Mesendoderm (in vitro differentiated cells): ENCODE measurements around the gene SAT2. TPM values are rescaled to one million over a fixed set of nuclear protein-coding genes. Genes with fewer than 3 reads are reported as not detected.

Experiments used
- DNase-seq: peaks from one replicate; pipeline ENCODE4 v3.0.0; 2013
- H2AK5ac ChIP-seq: 2 replicates; pipeline ENCODE4 v1.6.1; 2013; ENCODE audit warnings: low read length, inconsistent platforms
- H2BK120ac ChIP-seq: 2 replicates; pipeline ENCODE4 v1.6.1; 2013; ENCODE audit warnings: low read depth, mild to moderate bottlenecking, low read length, moderate library complexity, mixed read lengths
- H2BK15ac ChIP-seq: replicated peaks from 2 replicates; pipeline ENCODE4 v1.6.1; 2013; ENCODE audit warnings: low read depth, mild to moderate bottlenecking, moderate library complexity
- H2BK5ac ChIP-seq: 2 replicates; pipeline ENCODE4 v1.6.1; 2013; ENCODE audit warnings: low read length, inconsistent platforms
- H3K18ac ChIP-seq: 2 replicates; pipeline ENCODE4 v1.6.1; 2013; ENCODE audit warnings: mild to moderate bottlenecking, low read length, mixed read lengths
- H3K23ac ChIP-seq: one replicate; pipeline ENCODE4 v1.6.1; 2013; ENCODE audit warnings: low read length
- H3K27ac ChIP-seq: 2 replicates; pipeline ENCODE4 v1.5.1; 2013; ENCODE audit warnings: low read depth, mild to moderate bottlenecking, inconsistent platforms, low read length, moderate library complexity
- H3K27me3 ChIP-seq: 2 replicates; pipeline ENCODE4 v1.6.1; 2013; ENCODE audit warnings: low read length, control low read depth, mild to moderate bottlenecking, inconsistent platforms; ENCODE audit not compliant: insufficient read depth, poor library complexity
- H3K36me3 ChIP-seq: 2 replicates; pipeline ENCODE4 v1.6.1; 2013; ENCODE audit warnings: low read length, inconsistent platforms; ENCODE audit not compliant: control insufficient read depth, insufficient read depth
- H3K4ac ChIP-seq: one replicate; pipeline ENCODE4 v1.6.1; 2013; ENCODE audit warnings: low read depth, mild to moderate bottlenecking, low read length, moderate library complexity
- H3K4me1 ChIP-seq: 2 replicates; pipeline ENCODE4 v1.6.1; 2013; ENCODE audit warnings: low read depth, low read length, inconsistent platforms; ENCODE audit not compliant: control insufficient read depth
- H3K4me2 ChIP-seq: 2 replicates; pipeline ENCODE4 v1.6.1; 2013; ENCODE audit warnings: low read length
- H3K4me3 ChIP-seq: 2 replicates; pipeline ENCODE4 v1.5.1; 2013; ENCODE audit warnings: mild to moderate bottlenecking, low read length
- H3K56ac ChIP-seq: one replicate; pipeline ENCODE4 v1.6.1; 2013; ENCODE audit warnings: low read length
- H3K79me1 ChIP-seq: 2 replicates; pipeline ENCODE4 v1.6.1; 2013; ENCODE audit warnings: low read length, inconsistent platforms
- H3K79me2 ChIP-seq: 2 replicates; pipeline ENCODE4 v1.6.1; 2013; ENCODE audit warnings: mild to moderate bottlenecking, low read length; ENCODE audit not compliant: control insufficient read depth, insufficient read depth
- H3K9ac ChIP-seq: 2 replicates; pipeline ENCODE4 v1.6.1; 2013; ENCODE audit warnings: low read length, inconsistent platforms
- H4K5ac ChIP-seq: one replicate; pipeline ENCODE4 v1.6.1; 2013; ENCODE audit warnings: low read length
- H4K8ac ChIP-seq: one replicate; pipeline ENCODE4 v1.6.1; 2013; ENCODE audit warnings: low read depth, mild to moderate bottlenecking, control low read depth, low read length, moderate library complexity
- WGBS: extraction: QIAGEN DNeasy Blood & Tissue Kit; methylation state at CpG from one replicate; pipeline ENCODE4 v1.1.7; 2013; ENCODE audit warnings: low lambda C conversion rate, missing lambda C conversion rate; ENCODE audit not compliant: insufficient coverage; ENCODE audit errors: extremely low coverage; 5-methylcytosine and 5-hydroxymethylcytosine counted together
- polyA plus RNA-seq, 2 experiments: library from polyadenylated mRNA; stranded (reverse); fragments of 200-250 nt; gene quantifications; one replicate each; pipeline ENCODE4 v1.2.3, GENCODE V29; 2013

Gene SAT2
- 26.8 TPM for polyA plus RNA-seq (2013, experiment 1 of 2)
- polyA plus RNA-seq (2013, experiment 2 of 2) = 26.5 TPM

- Histone ChIP-seq H4K8ac (no peak within 1 kb of the TSS), H3K9ac (peak within 1 kb of the TSS; percentile 80), H2BK5ac (peak within 1 kb of the TSS; percentile 4), H3K79me1 (peaks cover 3% of the 10 kb centered on the region), H2BK120ac (no peak within 1 kb of the TSS), H3K18ac (peak within 1 kb of the TSS; percentile 53), H3K36me3 (no peaks in the 10 kb centered on the region), H2AK5ac (no peak within 1 kb of the TSS), H3K4me1 (peaks cover 4% of the 10 kb centered on the region), H3K4ac (peak within 1 kb of the TSS; percentile 83), H3K56ac (peak within 1 kb of the TSS; percentile 86), H4K5ac (no peak within 1 kb of the TSS), H3K27ac (peak within 1 kb of the TSS; percentile 46), H3K23ac (peak within 1 kb of the TSS; percentile 66), H3K4me3 (peak within 1 kb of the TSS; percentile 52), H3K4me2 (peak within 1 kb of the TSS; percentile 49), H3K79me2 (no peaks in the 10 kb centered on the region), H2BK15ac (no peak within 1 kb of the TSS), H3K27me3 (no peaks in the 10 kb centered on the region)
- WGBS = no CpG with 5 or more reads among the region's 54 CpGs
- DNase-seq = peak; percentile 95
These were observed at the start of gene SAT2 for GRCh38 chr17:7627250-7628121. Gene SAT2, minus strand, starts transcription at chr17:7627821. Its CDS starts 186 bp downstream, at chr17:7627635.

DNA sequence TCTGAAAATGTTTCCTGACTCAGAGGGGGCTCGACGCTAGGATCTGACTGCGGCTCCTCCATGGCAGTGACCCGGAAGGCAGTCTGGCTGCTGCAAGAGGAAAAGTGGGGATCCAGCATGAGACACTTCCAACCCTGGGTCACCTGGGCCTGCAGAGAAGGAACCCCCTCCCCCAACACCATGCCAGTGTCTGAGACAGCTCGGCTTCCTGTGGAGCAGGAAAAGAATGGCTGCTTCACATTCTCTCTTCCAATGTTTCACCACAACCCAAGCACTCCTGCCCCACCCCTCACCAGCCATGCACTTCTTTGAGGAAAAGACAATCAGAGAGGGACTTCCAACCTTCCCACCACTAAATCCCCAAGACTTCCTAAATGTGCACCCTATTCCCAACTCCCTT lies 48.9 kb upstream of the SAT2 start:
- Histone ChIP-seq H3K4me3 (no peak overlapping the region), H3K27ac (peak overlapping the region; percentile 53), H3K27me3 (no peaks in the 10 kb centered on the region), H2BK120ac (no peak overlapping the region), H4K5ac (no peak overlapping the region), H3K79me1 (peaks cover 5% of the 10 kb centered on the region), H3K56ac (peak overlapping the region; percentile 70), H3K4me2 (no peak overlapping the region), H2AK5ac (no peak overlapping the region), H2BK15ac (no peak overlapping the region), H4K8ac (no peak overlapping the region), H3K79me2 (peaks cover 4% of the 10 kb centered on the region), H3K9ac (peak overlapping the region; percentile 42), H3K4me1 (peaks cover 6% of the 10 kb centered on the region), H3K18ac (peak overlapping the region; percentile 54), H3K36me3 (peaks cover 7% of the 10 kb centered on the region), H3K23ac (no peak overlapping the region), H2BK5ac (no peak overlapping the region), H3K4ac (no peak overlapping the region)
- WGBS = no CpG with 5 or more reads among the region's 5 CpGs
- DNase-seq = peak; percentile 80

DNA sequence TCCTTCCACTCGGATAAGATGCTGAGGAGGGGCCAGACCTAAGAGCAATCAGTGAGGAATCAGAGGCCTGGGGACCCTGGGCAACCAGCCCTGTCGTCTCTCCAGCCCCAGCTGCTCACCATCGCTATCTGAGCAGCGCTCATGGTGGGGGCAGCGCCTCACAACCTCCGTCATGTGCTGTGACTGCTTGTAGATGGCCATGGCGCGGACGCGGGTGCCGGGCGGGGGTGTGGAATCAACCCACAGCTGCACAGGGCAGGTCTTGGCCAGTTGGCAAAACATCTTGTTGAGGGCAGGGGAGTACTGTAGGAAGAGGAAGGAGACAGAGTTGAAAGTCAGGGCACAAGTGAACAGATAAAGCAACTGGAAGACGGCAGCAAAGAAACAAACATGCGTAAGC lies 47.3 kb upstream of the SAT2 start:
- peaks cover 4% of the 10 kb centered on the region for H3K79me2 ChIP-seq
- H2BK5ac ChIP-seq = no peak overlapping the region
- H3K27ac ChIP-seq = no peak overlapping the region
- no peak overlapping the region for H3K4me2 ChIP-seq
- no peak overlapping the region for H3K56ac ChIP-seq
- H4K8ac ChIP-seq = no peak overlapping the region
- H3K4me1 ChIP-seq = peaks cover 6% of the 10 kb centered on the region
- no peaks in the 10 kb centered on the region for H3K27me3 ChIP-seq
- no peak overlapping the region for H3K23ac ChIP-seq
- H3K4ac ChIP-seq = no peak overlapping the region
- no peak overlapping the region for H2AK5ac ChIP-seq
- no peak overlapping the region for H2BK120ac ChIP-seq
- no peak overlapping the region for H3K4me3 ChIP-seq
- peaks cover 5% of the 10 kb centered on the region for H3K79me1 ChIP-seq
- H4K5ac ChIP-seq = no peak overlapping the region
- no CpG with 5 or more reads among the region's 14 CpGs for WGBS
- H3K36me3 ChIP-seq = peaks cover 10% of the 10 kb centered on the region
- H3K9ac ChIP-seq = no peak overlapping the region
- H2BK15ac ChIP-seq = no peak overlapping the region
- H3K18ac ChIP-seq = no peak overlapping the region
- no peak for DNase-seq

GRCh38 chr17:7673239-7673638 lies 45.6 kb upstream of the SAT2 start:
- Histone ChIP-seq H4K5ac (no peak overlapping the region), H3K4me1 (peaks cover 6% of the 10 kb centered on the region), H3K4me3 (no peak overlapping the region), H3K9ac (no peak overlapping the region), H3K27ac (no peak overlapping the region), H4K8ac (no peak overlapping the region), H3K79me2 (no peaks in the 10 kb centered on the region), H2BK15ac (no peak overlapping the region), H3K18ac (no peak overlapping the region), H3K4me2 (no peak overlapping the region), H3K79me1 (peaks cover 2% of the 10 kb centered on the region), H2AK5ac (no peak overlapping the region), H3K36me3 (peaks cover 10% of the 10 kb centered on the region), H3K27me3 (no peaks in the 10 kb centered on the region), H2BK5ac (no peak overlapping the region), H3K23ac (no peak overlapping the region), H2BK120ac (no peak overlapping the region), H3K56ac (no peak overlapping the region), H3K4ac (no peak overlapping the region)
- peak; percentile 68 for DNase-seq
- no CpG with 5 or more reads among the region's 2 CpGs for WGBS

DNA sequence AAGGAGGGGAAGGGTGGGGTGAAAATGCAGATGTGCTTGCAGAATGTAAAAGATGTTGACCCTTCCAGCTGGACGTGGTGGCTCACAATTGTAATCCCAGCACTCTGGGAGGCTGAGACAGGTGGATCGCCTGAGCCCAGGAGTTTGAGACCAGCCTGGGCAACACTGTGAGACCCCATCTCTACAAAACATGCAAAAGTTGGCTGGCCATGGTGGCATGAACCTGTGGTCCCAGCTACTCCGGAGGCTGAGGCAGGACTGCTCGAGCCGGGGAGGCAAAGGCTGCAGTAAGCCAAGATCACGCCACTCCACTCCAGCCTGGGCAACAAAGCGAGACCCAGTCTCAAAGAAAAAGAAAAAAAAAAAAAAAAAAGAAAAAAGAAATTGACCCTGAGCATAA lies 40.9 kb upstream of the SAT2 start:
- WGBS = no CpG with 5 or more reads among the region's 7 CpGs
- no peaks in the 10 kb centered on the region for H3K27me3 ChIP-seq
- H4K5ac ChIP-seq = no peak overlapping the region
- no peak overlapping the region for H3K18ac ChIP-seq
- H3K56ac ChIP-seq = no peak overlapping the region
- H2AK5ac ChIP-seq = no peak overlapping the region
- no peak overlapping the region for H3K4me2 ChIP-seq
- no peak overlapping the region for H3K23ac ChIP-seq
- no peak for DNase-seq
- H3K79me2 ChIP-seq = no peaks in the 10 kb centered on the region
- H3K4me3 ChIP-seq = no peak overlapping the region
- no peak overlapping the region for H3K4ac ChIP-seq
- no peak overlapping the region for H3K9ac ChIP-seq
- no peaks in the 10 kb centered on the region for H3K4me1 ChIP-seq
- no peak overlapping the region for H2BK5ac ChIP-seq
- no peak overlapping the region for H2BK120ac ChIP-seq
- H3K79me1 ChIP-seq = no peaks in the 10 kb centered on the region
- H2BK15ac ChIP-seq = no peak overlapping the region
- no peak overlapping the region for H4K8ac ChIP-seq
- peaks cover 3% of the 10 kb centered on the region for H3K36me3 ChIP-seq
- no peak overlapping the region for H3K27ac ChIP-seq
